Measurements from ENCODE around the gene GAGE13.

DNA sequence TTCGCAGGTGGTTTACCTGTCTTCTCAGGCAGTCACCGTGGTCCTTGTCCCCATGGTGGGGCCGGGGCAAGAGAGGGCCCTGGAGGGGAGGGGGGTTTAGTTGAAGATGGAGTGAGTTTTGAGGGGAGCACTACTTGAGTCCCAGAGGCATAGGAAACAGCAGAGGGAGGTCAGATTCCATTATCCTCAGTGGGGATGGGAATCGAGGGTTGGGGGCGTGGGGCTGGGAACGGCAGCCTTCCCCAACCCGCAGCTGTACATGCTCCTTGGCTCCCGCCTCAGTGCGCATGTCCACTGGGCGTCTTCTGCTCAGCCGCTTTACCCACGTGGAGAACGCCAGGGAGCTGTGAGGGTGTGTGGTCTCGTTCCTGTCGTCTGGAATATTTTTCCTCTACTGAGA is 28.0 kb upstream of the GAGE13 start, which contains the start of gene GAGE10:
- TF ChIP-seq, protein P1, sequence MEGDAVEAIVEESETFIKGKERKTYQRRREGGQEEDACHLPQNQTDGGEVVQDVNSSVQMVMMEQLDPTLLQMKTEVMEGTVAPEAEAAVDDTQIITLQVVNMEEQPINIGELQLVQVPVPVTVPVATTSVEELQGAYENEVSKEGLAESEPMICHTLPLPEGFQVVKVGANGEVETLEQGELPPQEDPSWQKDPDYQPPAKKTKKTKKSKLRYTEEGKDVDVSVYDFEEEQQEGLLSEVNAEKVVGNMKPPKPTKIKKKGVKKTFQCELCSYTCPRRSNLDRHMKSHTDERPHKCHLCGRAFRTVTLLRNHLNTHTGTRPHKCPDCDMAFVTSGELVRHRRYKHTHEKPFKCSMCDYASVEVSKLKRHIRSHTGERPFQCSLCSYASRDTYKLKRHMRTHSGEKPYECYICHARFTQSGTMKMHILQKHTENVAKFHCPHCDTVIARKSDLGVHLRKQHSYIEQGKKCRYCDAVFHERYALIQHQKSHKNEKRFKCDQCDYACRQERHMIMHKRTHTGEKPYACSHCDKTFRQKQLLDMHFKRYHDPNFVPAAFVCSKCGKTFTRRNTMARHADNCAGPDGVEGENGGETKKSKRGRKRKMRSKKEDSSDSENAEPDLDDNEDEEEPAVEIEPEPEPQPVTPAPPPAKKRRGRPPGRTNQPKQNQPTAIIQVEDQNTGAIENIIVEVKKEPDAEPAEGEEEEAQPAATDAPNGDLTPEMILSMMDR (IDR thresholded peaks at IDR 0.05), result no peak
- no peak for TF ChIP-seq POLR2A (IDR thresholded peaks at IDR 0.05)
